GM12892 (cell line): ENCODE data around the gene SPATA18.

Experiments
- POLR2A ChIP-seq: IDR thresholded peaks from 2 replicates; pipeline ENCODE4 v1.6.1; 2011; ENCODE audit warnings: low read depth, low read length, control low read depth
- POLR2AphosphoS5 ChIP-seq: IDR thresholded peaks from 2 replicates; pipeline ENCODE4 v1.6.1; 2011; ENCODE audit warnings: low read depth, low read length, control low read depth
- TAF1 ChIP-seq: IDR thresholded peaks from 2 replicates; pipeline ENCODE4 v1.6.1; 2011; ENCODE audit warnings: low read depth, mild to moderate bottlenecking, control low read depth, low read length, borderline replicate concordance

- TF ChIP-seq POLR2A (no peak), POLR2AphosphoS5 (no peak), TAF1 (no peak)
Measured at GRCh38 chr4:52017814-52018213, 33.3 kb upstream of the SPATA18 start.
